ENCODE results near the gene IPCEF1.

GRCh38 chr6:154218301-154218700, 138.3 kb downstream of the IPCEF1 start:
- TF ChIP-seq CTCF (IDR thresholded peaks at IDR 0.05; ENCODE audit: poor library complexity, severe bottlenecking): no peak
- TF ChIP-seq POLR2AphosphoS5 (IDR thresholded peaks at IDR 0.05): no peak
- no peak for TF ChIP-seq EZH2 (IDR thresholded peaks at IDR 0.05; ENCODE audit: borderline replicate concordance, insufficient read depth, low read length, poor library complexity, severe bottlenecking)
- no peak for TF ChIP-seq EP300 (conservative IDR thresholded peaks at IDR 0.05; ENCODE audit: poor library complexity, severe bottlenecking)
